ENCODE data around the gene ARID1A. TPM values are rescaled to one million over a fixed set of nuclear protein-coding genes. Genes with fewer than 3 reads are reported as not detected.

ARID1A gene
- total and polyA plus RNA-seq, 2 donors from 2014 or later: 9.9 to 71.7 TPM

- no peak for DNase-seq
- Histone ChIP-seq H3K9ac (ENCODE audit: low read length in 3 of 3) (no peak overlapping the region), H3K36me3 (ENCODE audit: control insufficient read depth in 2 of 3, insufficient read depth in 3 of 3, low read length in 3 of 3) (peaks cover 18 to 82% (median 57%) of the 10 kb centered on the region in 3 donors), H3K4me1 (ENCODE audit: control insufficient read depth in 2 of 3, insufficient read depth in 2 of 3, low read depth in 1 of 3, low read length in 3 of 3) (peaks cover 0 to 11% (median under 1%) of the 10 kb centered on the region in 3 donors), H3K9me3 (ENCODE audit: control insufficient read depth in 2 of 3, insufficient read depth in 1 of 3, low read length in 3 of 3) (no peaks in the 10 kb centered on the region), H3K4me3 (ENCODE audit: low read length in 3 of 3) (no peak overlapping the region), H3K27me3 (ENCODE audit: control insufficient read depth, insufficient read depth, low read length) (no peaks in the 10 kb centered on the region), H3K27ac (ENCODE audit: low read depth in 2 of 2, low read length in 2 of 2) (no peak overlapping the region)
- TF ChIP-seq, protein P1, sequence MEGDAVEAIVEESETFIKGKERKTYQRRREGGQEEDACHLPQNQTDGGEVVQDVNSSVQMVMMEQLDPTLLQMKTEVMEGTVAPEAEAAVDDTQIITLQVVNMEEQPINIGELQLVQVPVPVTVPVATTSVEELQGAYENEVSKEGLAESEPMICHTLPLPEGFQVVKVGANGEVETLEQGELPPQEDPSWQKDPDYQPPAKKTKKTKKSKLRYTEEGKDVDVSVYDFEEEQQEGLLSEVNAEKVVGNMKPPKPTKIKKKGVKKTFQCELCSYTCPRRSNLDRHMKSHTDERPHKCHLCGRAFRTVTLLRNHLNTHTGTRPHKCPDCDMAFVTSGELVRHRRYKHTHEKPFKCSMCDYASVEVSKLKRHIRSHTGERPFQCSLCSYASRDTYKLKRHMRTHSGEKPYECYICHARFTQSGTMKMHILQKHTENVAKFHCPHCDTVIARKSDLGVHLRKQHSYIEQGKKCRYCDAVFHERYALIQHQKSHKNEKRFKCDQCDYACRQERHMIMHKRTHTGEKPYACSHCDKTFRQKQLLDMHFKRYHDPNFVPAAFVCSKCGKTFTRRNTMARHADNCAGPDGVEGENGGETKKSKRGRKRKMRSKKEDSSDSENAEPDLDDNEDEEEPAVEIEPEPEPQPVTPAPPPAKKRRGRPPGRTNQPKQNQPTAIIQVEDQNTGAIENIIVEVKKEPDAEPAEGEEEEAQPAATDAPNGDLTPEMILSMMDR (IDR thresholded peaks at IDR 0.05; ENCODE audit: borderline replicate concordance, extremely low read depth, insufficient read depth): no peak
- FAIRE-seq: no peak
- intact Hi-C loops (cut with DNase I): no loop called here
Measured at GRCh38 chr1:26774462-26774861, 78.6 kb downstream of the ARID1A start.

DNA sequence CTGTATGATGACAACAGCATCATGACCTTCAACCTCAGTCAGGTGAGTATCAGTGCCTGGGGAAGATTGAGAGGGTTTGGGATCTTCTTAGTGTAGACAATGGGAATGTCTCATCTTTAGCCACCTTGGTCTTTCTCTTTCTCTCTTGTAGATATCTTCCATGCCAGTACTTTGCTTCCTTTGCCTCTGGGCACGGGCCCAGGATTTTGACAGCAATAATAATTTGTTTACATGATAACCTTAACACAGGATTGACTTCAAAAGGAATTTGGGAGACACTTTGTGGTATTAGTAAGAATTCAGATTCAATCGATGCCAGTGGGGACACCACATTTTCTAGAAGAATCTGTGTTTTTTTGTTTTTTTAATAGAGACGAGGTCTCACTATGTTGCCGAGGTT is 79.9 kb downstream of the ARID1A start:
- H3K9ac ChIP-seq (ENCODE audit: low read length in 3 of 3): no peak overlapping the region
- intact Hi-C loops (cut with DNase I): no loop called here
- H3K4me1 ChIP-seq (ENCODE audit: control insufficient read depth in 2 of 3, insufficient read depth in 2 of 3, low read depth in 1 of 3, low read length in 3 of 3): peaks cover 0 to 11% (median 0%) of the 10 kb centered on the region in 3 donors
- FAIRE-seq: no peak
- H3K27ac ChIP-seq (ENCODE audit: low read depth in 2 of 2, low read length in 2 of 2): no peak overlapping the region
- TF ChIP-seq, protein P1 (IDR thresholded peaks at IDR 0.05; ENCODE audit: borderline replicate concordance, extremely low read depth, insufficient read depth): no peak
- H3K27me3 ChIP-seq (ENCODE audit: control insufficient read depth, insufficient read depth, low read length): no peaks in the 10 kb centered on the region
- DNase-seq: no peak
- peaks cover 20 to 90% (median 66%) of the 10 kb centered on the region in 3 donors for H3K36me3 ChIP-seq (ENCODE audit: control insufficient read depth in 2 of 3, insufficient read depth in 3 of 3, low read length in 3 of 3)
- no peaks in the 10 kb centered on the region for H3K9me3 ChIP-seq (ENCODE audit: control insufficient read depth in 2 of 3, insufficient read depth in 1 of 3, low read length in 3 of 3)
- no peak overlapping the region for H3K4me3 ChIP-seq (ENCODE audit: low read length in 3 of 3)

- no peak for DNase-seq
- Histone ChIP-seq H3K9me3 (ENCODE audit: control insufficient read depth in 2 of 3, insufficient read depth in 1 of 3, low read length in 3 of 3) (no peaks in the 10 kb centered on the region), H3K36me3 (ENCODE audit: control insufficient read depth in 2 of 3, insufficient read depth in 3 of 3, low read length in 3 of 3) (peaks cover 10 to 55% (median 40%) of the 10 kb centered on the region in 3 donors), H3K27me3 (ENCODE audit: control insufficient read depth, insufficient read depth, low read length) (no peaks in the 10 kb centered on the region), H3K4me1 (ENCODE audit: control insufficient read depth in 2 of 3, insufficient read depth in 2 of 3, low read depth in 1 of 3, low read length in 3 of 3) (peaks cover 6 to 25% (median 15%) of the 10 kb centered on the region in 3 donors), H3K4me3 (ENCODE audit: low read length in 3 of 3) (no peak overlapping the region), H3K27ac (ENCODE audit: low read depth in 2 of 2, low read length in 2 of 2) (no peak overlapping the region), H3K9ac (ENCODE audit: low read length in 3 of 3) (no peak overlapping the region)
- no peak for FAIRE-seq
- TF ChIP-seq, protein P1 (IDR thresholded peaks at IDR 0.05; ENCODE audit: borderline replicate concordance, extremely low read depth, insufficient read depth): no peak
- intact Hi-C loops (cut with DNase I): no loop called here
Measured at GRCh38 chr1:26779098-26779668, 83.4 kb downstream of the ARID1A start.
